IMR-90 (cell line): ENCODE measurements around the gene PANK4. TPM values are rescaled to one million over a fixed set of nuclear protein-coding genes. Genes with fewer than 3 reads are reported as not detected.

Experiments
- ATAC-seq: fragments of 200-7000 bp; cut with Tn5 transposase; 2 replicates; pipeline ENCODE4 v1.9.1; 2020; ENCODE audit warnings: low read depth, mild to moderate bottlenecking, moderate library complexity
- BruUV-seq: library from RNA; stranded (reverse); fragments of 400-500 nt; replicated peaks from 2 replicates; lab custom pipeline; 2021; lab: Mats Ljungman, UMichigan
- CTCF ChIA-PET: fragments of 300-600 bp; formaldehyde crosslinking; extraction: SDS; loops from one replicate; lab custom pipeline; 2021; ENCODE audit warnings: antibody characterized with exemption; lab: Yijun Ruan, JAX
- POLR2A ChIA-PET: fragments of 300-600 bp; sonication (Branson Sonifier 250); formaldehyde crosslinking; loops from one replicate; lab custom pipeline; 2022; ENCODE audit warnings: antibody characterized with exemption; ENCODE audit not compliant: unreplicated experiment; lab: Charles Lee
- DNase-seq: peaks from one replicate; pipeline ENCODE4 v3.0.0; 2013
- H2AFZ ChIP-seq: replicated peaks from 2 replicates; pipeline ENCODE3; 2013; ENCODE audit warnings: low read length, mild to moderate bottlenecking; ENCODE audit not compliant: poor library complexity
- H2AK5ac ChIP-seq: 2 replicates; pipeline ENCODE4 v1.6.1; 2013; ENCODE audit warnings: low read depth, low read length, inconsistent platforms
- H2AK9ac ChIP-seq: replicated peaks from 2 replicates; pipeline ENCODE3; 2013; ENCODE audit warnings: mild to moderate bottlenecking, low read depth, low read length, moderate library complexity; ENCODE audit not compliant: poor library complexity
- H2BK120ac ChIP-seq: 2 replicates; pipeline ENCODE4 v1.6.1; 2013; ENCODE audit warnings: low read depth, low read length, inconsistent platforms
- H2BK15ac ChIP-seq: 3 replicates; pipeline ENCODE4 v1.6.1; 2013; ENCODE audit warnings: low read depth, low read length, inconsistent platforms
- H2BK20ac ChIP-seq: 2 replicates; pipeline ENCODE4 v1.6.1; 2013; ENCODE audit warnings: low read depth, mild to moderate bottlenecking, inconsistent platforms, low read length, moderate library complexity
- H2BK5ac ChIP-seq: 2 replicates; pipeline ENCODE4 v1.6.1; 2013; ENCODE audit warnings: mild to moderate bottlenecking, low read depth, low read length, inconsistent platforms; ENCODE audit not compliant: poor library complexity, severe bottlenecking
- H3K14ac ChIP-seq: replicated peaks from 2 replicates; pipeline ENCODE4 v1.6.1; 2013; ENCODE audit warnings: low read depth, low read length, inconsistent platforms
- H3K18ac ChIP-seq: 2 replicates; pipeline ENCODE4 v1.6.1; 2013; ENCODE audit warnings: low read depth, low read length, control low read depth
- H3K23ac ChIP-seq: 2 replicates; pipeline ENCODE4 v1.6.1; 2013; ENCODE audit warnings: low read depth, low read length, inconsistent platforms
- H3K27ac ChIP-seq: 2 replicates; pipeline ENCODE4 v1.5.1; 2013; ENCODE audit warnings: mild to moderate bottlenecking, control low read depth, low read length; ENCODE audit not compliant: insufficient read depth
- H3K27me3 ChIP-seq: 2 replicates; pipeline ENCODE4 v1.6.1; 2013; ENCODE audit warnings: low read length; ENCODE audit not compliant: control insufficient read depth, insufficient read depth
- H3K36me3 ChIP-seq: 2 replicates; pipeline ENCODE4 v1.6.1; 2013; ENCODE audit warnings: low read length, mixed read lengths; ENCODE audit not compliant: control insufficient read depth, insufficient read depth
- H3K4ac ChIP-seq: 2 replicates; pipeline ENCODE4 v1.6.1; 2013; ENCODE audit warnings: low read depth, low read length, inconsistent platforms
- H3K4me1 ChIP-seq: 2 replicates; pipeline ENCODE4 v1.6.1; 2013; ENCODE audit warnings: low read length, mixed read lengths; ENCODE audit not compliant: control insufficient read depth, insufficient read depth
- H3K4me2 ChIP-seq: 2 replicates; pipeline ENCODE4 v1.6.1; 2013; ENCODE audit warnings: low read depth, mild to moderate bottlenecking, control low read depth, low read length, moderate library complexity
- H3K4me3 ChIP-seq: 2 replicates; pipeline ENCODE4 v1.5.1; 2013; ENCODE audit warnings: low read depth, mild to moderate bottlenecking, control low read depth, low read length, moderate library complexity; ENCODE audit not compliant: insufficient read depth
- H3K56ac ChIP-seq: 2 replicates; pipeline ENCODE4 v1.6.1; 2013; ENCODE audit warnings: low read length, inconsistent platforms; ENCODE audit not compliant: insufficient read depth; ENCODE audit errors: extremely low read depth
- H3K79me1 ChIP-seq, 2 experiments: 2 replicates each; pipeline ENCODE4 v1.6.1; 2013; ENCODE audit warnings: low read length in 2 of 2, inconsistent platforms in 1 of 2, low read depth in 1 of 2
- H3K9ac ChIP-seq: 2 replicates; pipeline ENCODE4 v1.6.1; 2013; ENCODE audit warnings: low read depth, low read length, control low read depth
- H3K9me1 ChIP-seq: 2 replicates; pipeline ENCODE4 v1.6.1; 2013; ENCODE audit warnings: low read length, inconsistent platforms; ENCODE audit not compliant: insufficient read depth
- H3K9me3 ChIP-seq: 2 replicates; pipeline ENCODE4 v1.6.1; 2013; ENCODE audit warnings: low read length; ENCODE audit not compliant: control insufficient read depth, insufficient read depth
- H4K20me1 ChIP-seq: 2 replicates; pipeline ENCODE4 v1.6.1; 2013; ENCODE audit warnings: low read length, inconsistent platforms; ENCODE audit not compliant: insufficient read depth
- H4K5ac ChIP-seq: 2 replicates; pipeline ENCODE4 v1.6.1; 2013; ENCODE audit warnings: mild to moderate bottlenecking, low read depth, low read length, control low read depth
- H4K8ac ChIP-seq, 2 experiments: 2 replicates each; pipeline ENCODE4 v1.6.1; 2013; ENCODE audit warnings: low read depth in 2 of 2, low read length in 2 of 2, control low read depth in 1 of 2, inconsistent platforms in 1 of 2
- H4K91ac ChIP-seq: 2 replicates; pipeline ENCODE4 v1.6.1; 2013; ENCODE audit warnings: low read depth, low read length, inconsistent platforms; ENCODE audit not compliant: insufficient read depth
- BHLHE40 ChIP-seq: fragments of 150-350 bp; IDR thresholded peaks from 2 replicates; pipeline ENCODE4 v1.6.1; 2016; ENCODE audit warnings: mild to moderate bottlenecking, low read depth, low read length
- CHD1 ChIP-seq: IDR thresholded peaks from 2 replicates; pipeline ENCODE4 v1.6.1; 2012; ENCODE audit warnings: low read depth, low read length, improper control_type of control experiment
- FOS ChIP-seq: fragments of 150-350 bp; IDR thresholded peaks from 2 replicates; pipeline ENCODE4 v1.6.1; 2016; ENCODE audit warnings: low read depth, low read length
- MAZ ChIP-seq: IDR thresholded peaks from 2 replicates; pipeline ENCODE4 v1.6.1; 2012; ENCODE audit warnings: low read depth, mild to moderate bottlenecking, low read length, improper control_type of control experiment, moderate library complexity, borderline replicate concordance
- NFE2L2 ChIP-seq: fragments of 150-350 bp; IDR thresholded peaks from 2 replicates; pipeline ENCODE4 v1.6.1; 2016; ENCODE audit warnings: low read depth, mild to moderate bottlenecking, low read length
- POLR2A ChIP-seq: IDR thresholded peaks from 2 replicates; pipeline ENCODE4 v1.6.1; 2012; ENCODE audit warnings: mild to moderate bottlenecking, low read depth, low read length
- RFX5 ChIP-seq: IDR thresholded peaks from 2 replicates; pipeline ENCODE4 v1.8.0; 2012; ENCODE audit warnings: low read depth, mild to moderate bottlenecking, low read length, moderate library complexity
- WGBS, 2 experiments: methylation state at CpG; one replicate each; pipeline versions ENCODE4 v1.1.5 to v1.1.7; 2013; ENCODE audit warnings: missing lambda C conversion rate in 2 of 2; ENCODE audit not compliant: insufficient read length in 1 of 2; ENCODE audit errors: extremely low coverage in 2 of 2; 5-methylcytosine and 5-hydroxymethylcytosine counted together
- dilution Hi-C: fragments of 300-500 bp; cut with HindIII; formaldehyde crosslinking; loops from one replicate; pipeline ENCODE4 v1.14.3; 2018; ENCODE audit warnings: low sequenced_read_pairs; ENCODE audit not compliant: unreplicated experiment
- in situ Hi-C: fragments of 300-500 bp; cut with MboI; formaldehyde crosslinking; loops from 3 replicates; pipeline ENCODE4 v1.14.3; 2019; ENCODE audit warnings: low sequenced_read_pairs, inconsistent platforms, mixed read lengths
- intact Hi-C: fragments of 100-400 bp; cut with micrococcal nuclease; formaldehyde crosslinking; loops from 2 replicates; pipeline ENCODE4 v1.10.0; 2022
- polyA plus RNA-seq, 3 experiments: library from polyadenylated mRNA; depleted of rRNA; stranded (reverse); fragments of >200 nt; gene quantifications; 2 replicates each; pipeline ENCODE4 v1.2.3, GENCODE V29; 2012; ENCODE audit warnings: low replicate concordance in 1 of 3
- total RNA-seq: library from RNA; depleted of rRNA; stranded (reverse); fragments of >200 nt; gene quantifications from 2 replicates; pipeline ENCODE4 v1.2.3, GENCODE V29; 2012
- TF ChIP-seq, protein P1 (sequence below): fragments of 150-350 bp; IDR thresholded peaks from 2 replicates; pipeline ENCODE4 v1.6.1; 2016; ENCODE audit warnings: low read depth, mild to moderate bottlenecking, low read length, moderate library complexity, borderline replicate concordance
- TF ChIP-seq, protein P2 (sequence below): conservative IDR thresholded peaks from 2 replicates; pipeline ENCODE4 v1.5.1; 2012; ENCODE audit warnings: mild to moderate bottlenecking, low read depth, low read length, improper control_type of control experiment

PANK4 gene
- total and polyA plus RNA-seq, 2 of the 4 experiments (the other 2 are of a cell fraction) = 14.0 to 18.5 TPM

DNA sequence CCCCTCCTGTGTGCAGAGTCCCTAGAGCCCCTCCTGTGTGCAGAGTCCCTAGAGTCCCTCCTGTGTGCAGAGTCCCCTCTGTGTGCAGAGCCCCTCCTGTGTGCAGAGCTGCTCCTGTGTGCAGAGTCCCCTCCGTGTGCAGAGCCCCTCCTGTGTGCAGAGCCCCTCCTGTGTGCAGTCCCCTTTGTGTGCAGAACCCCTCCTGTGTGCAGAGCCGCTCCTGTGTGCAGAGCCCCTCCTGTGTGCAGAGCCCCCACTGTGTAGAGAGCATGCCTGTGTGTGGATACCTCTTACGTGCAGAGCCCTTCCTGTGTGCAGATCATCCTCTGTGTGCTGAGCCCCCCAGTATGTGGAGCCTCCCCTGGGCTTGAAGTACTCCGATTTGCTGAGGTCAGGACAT lies 12.0 kb upstream of the PANK4 start:
- intact Hi-C loops (no loop called here), in situ Hi-C loops (loop anchor here (25.0 kb wide), 1 partner anchor 351 kb away; the partner anchor contains the start of gene FAAP20), dilution Hi-C loops (no loop called here)
- H3K4me1 ChIP-seq = peaks cover 12% of the 10 kb centered on the region
- H3K4me3 ChIP-seq = no peak overlapping the region
- DNase-seq = no peak
- H3K4me2 ChIP-seq = no peak overlapping the region
- H4K5ac ChIP-seq = no peak overlapping the region
- no peak overlapping the region for H3K9ac ChIP-seq
- peaks cover 9% of the 10 kb centered on the region for H3K9me1 ChIP-seq
- ChIA-PET CTCF (no interaction called here), POLR2A (no interaction called here)
- H4K8ac ChIP-seq = no peak overlapping the region
- H3K23ac ChIP-seq = no peak overlapping the region
- no peak overlapping the region for H3K14ac ChIP-seq
- 100% methylated on average over 1 of the region's 4 CpGs; no CpG with 5 or more reads in 1 of the 2 experiments for WGBS, 2 experiments
- no peak overlapping the region for H2BK20ac ChIP-seq
- H2AK9ac ChIP-seq = no peak overlapping the region
- peaks cover 3% of the 10 kb centered on the region; the same call in 1 of the 2 replicates for H3K27me3 ChIP-seq
- no peak for ATAC-seq
- TF ChIP-seq, protein P1, sequence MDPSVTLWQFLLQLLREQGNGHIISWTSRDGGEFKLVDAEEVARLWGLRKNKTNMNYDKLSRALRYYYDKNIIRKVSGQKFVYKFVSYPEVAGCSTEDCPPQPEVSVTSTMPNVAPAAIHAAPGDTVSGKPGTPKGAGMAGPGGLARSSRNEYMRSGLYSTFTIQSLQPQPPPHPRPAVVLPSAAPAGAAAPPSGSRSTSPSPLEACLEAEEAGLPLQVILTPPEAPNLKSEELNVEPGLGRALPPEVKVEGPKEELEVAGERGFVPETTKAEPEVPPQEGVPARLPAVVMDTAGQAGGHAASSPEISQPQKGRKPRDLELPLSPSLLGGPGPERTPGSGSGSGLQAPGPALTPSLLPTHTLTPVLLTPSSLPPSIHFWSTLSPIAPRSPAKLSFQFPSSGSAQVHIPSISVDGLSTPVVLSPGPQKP = no peak
- TF ChIP-seq POLR2A (no peak), CHD1 (no peak), MAZ (no peak), FOS (no peak), RFX5 (no peak), NFE2L2 (no peak), BHLHE40 (no peak)
- TF ChIP-seq, protein P2, sequence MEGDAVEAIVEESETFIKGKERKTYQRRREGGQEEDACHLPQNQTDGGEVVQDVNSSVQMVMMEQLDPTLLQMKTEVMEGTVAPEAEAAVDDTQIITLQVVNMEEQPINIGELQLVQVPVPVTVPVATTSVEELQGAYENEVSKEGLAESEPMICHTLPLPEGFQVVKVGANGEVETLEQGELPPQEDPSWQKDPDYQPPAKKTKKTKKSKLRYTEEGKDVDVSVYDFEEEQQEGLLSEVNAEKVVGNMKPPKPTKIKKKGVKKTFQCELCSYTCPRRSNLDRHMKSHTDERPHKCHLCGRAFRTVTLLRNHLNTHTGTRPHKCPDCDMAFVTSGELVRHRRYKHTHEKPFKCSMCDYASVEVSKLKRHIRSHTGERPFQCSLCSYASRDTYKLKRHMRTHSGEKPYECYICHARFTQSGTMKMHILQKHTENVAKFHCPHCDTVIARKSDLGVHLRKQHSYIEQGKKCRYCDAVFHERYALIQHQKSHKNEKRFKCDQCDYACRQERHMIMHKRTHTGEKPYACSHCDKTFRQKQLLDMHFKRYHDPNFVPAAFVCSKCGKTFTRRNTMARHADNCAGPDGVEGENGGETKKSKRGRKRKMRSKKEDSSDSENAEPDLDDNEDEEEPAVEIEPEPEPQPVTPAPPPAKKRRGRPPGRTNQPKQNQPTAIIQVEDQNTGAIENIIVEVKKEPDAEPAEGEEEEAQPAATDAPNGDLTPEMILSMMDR = no peak
- H4K20me1 ChIP-seq = no peaks in the 10 kb centered on the region
- BruUV-seq = no TSS peak
- H3K27ac ChIP-seq = no peak overlapping the region
- H2AK5ac ChIP-seq = no peak overlapping the region
- H3K36me3 ChIP-seq = no peaks in the 10 kb centered on the region
- H3K9me3 ChIP-seq = no peaks in the 10 kb centered on the region
- no peak overlapping the region for H2BK15ac ChIP-seq
- H3K79me1 ChIP-seq = no peaks in the 10 kb centered on the region
- H3K4ac ChIP-seq = no peak overlapping the region
- no peak overlapping the region for H2BK120ac ChIP-seq
- H2AFZ ChIP-seq = no peak overlapping the region
- H3K18ac ChIP-seq = no peak overlapping the region
- no peak overlapping the region for H4K91ac ChIP-seq
- H2BK5ac ChIP-seq = no peak overlapping the region
- no peak overlapping the region for H3K56ac ChIP-seq
